ENCODE data around the gene TOPORS. TPM values are rescaled to one million over a fixed set of nuclear protein-coding genes. Genes with fewer than 3 reads are reported as not detected.

The TOPORS gene
- total and polyA plus RNA-seq, 7 donors, result 6.2 to 12.1 (median 7.3) TPM

GRCh38 chr9:32500768-32501167 is 51.6 kb downstream of the TOPORS start:
- TF ChIP-seq CTCF (IDR thresholded peaks at IDR 0.05), result no peak

GRCh38 chr9:32497921-32498320 is 54.5 kb downstream of the TOPORS start:
- ATAC-seq (no peak), DNase-seq (no peak)
- H3K9me3 ChIP-seq, result no peaks in the 10 kb centered on the region
- no peaks in the 10 kb centered on the region for H3K27me3 ChIP-seq (ENCODE audit: insufficient read depth in 3 of 3, low read length in 2 of 3)
- no peak overlapping the region for H3K27ac ChIP-seq
- peaks cover 0 to 29% of the 10 kb centered on the region in 2 donors for H3K36me3 ChIP-seq (ENCODE audit: insufficient read depth in 1 of 2, low read depth in 1 of 2)
- H3K4me1 ChIP-seq, result no peaks in the 10 kb centered on the region
- intact Hi-C loops (cut with DNase I), result no loop called here
- no peak for TF ChIP-seq CTCF (IDR thresholded peaks at IDR 0.05)
- H3K4me3 ChIP-seq, result no peak overlapping the region

More at GRCh38 chr9:32500768-32501167, 51.6 kb downstream of the TOPORS start:
- no peak for DNase-seq
- no peaks in the 10 kb centered on the region for H3K9me3 ChIP-seq
- no peak for ATAC-seq
- intact Hi-C loops (cut with DNase I), result no loop called here
- no peaks in the 10 kb centered on the region for H3K27me3 ChIP-seq (ENCODE audit: insufficient read depth in 3 of 3, low read length in 2 of 3)
- H3K4me1 ChIP-seq, result no peaks in the 10 kb centered on the region
- no peak overlapping the region for H3K4me3 ChIP-seq
- H3K36me3 ChIP-seq (ENCODE audit: insufficient read depth in 1 of 2, low read depth in 1 of 2), result peaks cover 0 to 21% of the 10 kb centered on the region in 2 donors
- no peak overlapping the region for H3K27ac ChIP-seq
- 73 to 91% (median 86%) methylated on average over 2 of the region's 2 CpGs for WGBS, 3 donors

- H3K4me3 ChIP-seq, result no peak overlapping the region
- intact Hi-C loops (cut with DNase I), result loop anchor here in 1 of 2 donors (2.0 kb wide), 1 partner anchor 16 kb away; no protein-coding TSS in a partner anchor
- H3K36me3 ChIP-seq (ENCODE audit: insufficient read depth in 1 of 2, low read depth in 1 of 2), result peaks cover 3 to 70% of the 10 kb centered on the region in 2 donors
- H3K27me3 ChIP-seq (ENCODE audit: insufficient read depth in 3 of 3, low read length in 2 of 3), result no peaks in the 10 kb centered on the region
- TF ChIP-seq CTCF (IDR thresholded peaks at IDR 0.05), result no peak
- H3K9me3 ChIP-seq, result no peaks in the 10 kb centered on the region
- WGBS, 3 donors, result 74 to 77% (median 74%) methylated on average over 3 of the region's 3 CpGs
- no peak overlapping the region for H3K27ac ChIP-seq
- ATAC-seq (no peak), DNase-seq (no peak)
- no peaks in the 10 kb centered on the region for H3K4me1 ChIP-seq
Measured at GRCh38 chr9:32490601-32491000, 61.8 kb downstream of the TOPORS start.

Other genes starting within 250 kb of the TOPORS start
- gene ACO1, start 167.9 kb downstream of the TOPORS start, total RNA-seq, result 10 to 100 TPM; 27.2 to 39.4 (median 32.3) TPM
- 10 to 100 TPM; 15.6 to 27.1 (median 16.1) TPM for gene ACO1, start 167.9 kb downstream of the TOPORS start, polyA plus RNA-seq
- 1 to 10 TPM; 3.3 to 4.4 (median 3.7) TPM for gene RIGI, start 26.4 kb downstream of the TOPORS start, total RNA-seq
- 1 to 10 TPM; 1.3 to 5.4 (median 1.4) TPM for gene RIGI, start 26.4 kb downstream of the TOPORS start, polyA plus RNA-seq
- gene SMIM27, start 259 bp downstream of the TOPORS start, total RNA-seq, result 10 to 100 TPM; 11.7 to 21.6 (median 16.1) TPM
- gene SMIM27, start 259 bp downstream of the TOPORS start, polyA plus RNA-seq, result 1 to 10 TPM; 4.5 to 9.3 (median 8.5) TPM
- 10 to 100 TPM; 59.6 to 75.4 (median 64.3) TPM for gene NDUFB6, start 20.6 kb upstream of the TOPORS start, total RNA-seq
- 10 to 100 TPM; 81.3 to 90.8 (median 88.5) TPM for gene NDUFB6, start 20.6 kb upstream of the TOPORS start, polyA plus RNA-seq
- not detected for gene TAF1L, start 83.1 kb upstream of the TOPORS start, total RNA-seq
- under 1 TPM in 1 of 3 donors, not detected in 2; under 0.01 TPM for gene TAF1L, start 83.1 kb upstream of the TOPORS start, polyA plus RNA-seq
- gene TMEM215, start 231.0 kb upstream of the TOPORS start, total RNA-seq, result under 1 TPM in 1 of 4 donors, not detected in 3; 0.12 TPM
- not detected for gene TMEM215, start 231.0 kb upstream of the TOPORS start, polyA plus RNA-seq

Data from psoas muscle (tissue), 8 donors.